K562 (cell line): ENCODE results near the gene CYP4V2. TPM values are rescaled to one million over a fixed set of nuclear protein-coding genes. Genes with fewer than 3 reads are reported as not detected.

Experiments used
- ATAC-seq: fragments of 200-7000 bp; cut with Tn5 transposase; 3 replicates; pipeline ENCODE4 v1.9.1; 2020; ENCODE audit warnings: moderate library complexity
- BruUV-seq: library from RNA; stranded (reverse); fragments of 400-500 nt; replicated peaks from 2 replicates; lab custom pipeline; 2021; lab: Mats Ljungman, UMichigan
- CTCF ChIA-PET: fragments of 300-600 bp; formaldehyde crosslinking; extraction: SDS; loops from one replicate; lab custom pipeline; 2021; ENCODE audit warnings: low intra/inter-chr PET ratio; lab: Yijun Ruan, JAX
- POLR2A ChIA-PET: fragments of 300-600, 350-650 bp; sonication (Branson Sonifier 250); formaldehyde crosslinking; extraction: SDS; loops from one replicate; lab custom pipeline; 2021; ENCODE audit warnings: antibody characterized with exemption, inconsistent platforms; lab: Yijun Ruan, JAX
- DNase-seq, 4 experiments: peaks; one replicate each; pipeline versions ENCODE4 v3.0.0 to v3.0.0-alpha.2; 2011 to 2018; ENCODE audit warnings: low spot score in 3 of 4, mixed read lengths in 3 of 4; ENCODE audit errors: extremely low read depth in 1 of 4
- FAIRE-seq: peaks from 2 replicates; lab custom pipeline; 2011; peaks lifted over from hg19 to GRCh38; lab: Jason Lieb, UNC
- H2AFZ ChIP-seq: 2 replicates; pipeline ENCODE4 v1.6.0; 2011; ENCODE audit warnings: low read depth, low read length, control low read depth, inconsistent platforms
- H3K27ac ChIP-seq: fragments of 200-600 bp; 3 replicates; pipeline ENCODE4 v1.8.0; 2011; ENCODE audit warnings: low read depth, mild to moderate bottlenecking, control low read depth, inconsistent platforms, low read length, moderate library complexity, mixed read lengths; ENCODE audit errors: extremely low read depth
- H3K27me3 ChIP-seq, 2 experiments: fragments of 300-600 bp in 1 of 2; 2 replicates in 1 of 2; 3 replicates in 1 of 2; pipeline versions ENCODE4 v1.6.0 to v1.8.0; 2011; ENCODE audit warnings: inconsistent platforms in 2 of 2, low read length in 2 of 2, mild to moderate bottlenecking in 1 of 2, mixed read lengths in 1 of 2, moderate library complexity in 1 of 2; ENCODE audit not compliant: control insufficient read depth in 2 of 2, insufficient read depth in 2 of 2
- H3K36me3 ChIP-seq: fragments of 300-600 bp; 3 replicates; pipeline ENCODE4 v1.8.0; 2011; ENCODE audit warnings: mild to moderate bottlenecking, low read length, inconsistent platforms; ENCODE audit not compliant: control insufficient read depth, insufficient read depth
- H3K4me1 ChIP-seq, 2 experiments: fragments of 200-600 bp in 1 of 2; replicated peaks in 1 of 2; 2 replicates in 1 of 2; 3 replicates in 1 of 2; pipeline versions ENCODE4 v1.5.1 to v1.8.0; 2011; ENCODE audit warnings: inconsistent platforms in 2 of 2, low read length in 2 of 2, mild to moderate bottlenecking in 1 of 2, mixed read lengths in 1 of 2, moderate library complexity in 1 of 2; ENCODE audit not compliant: control insufficient read depth in 2 of 2, insufficient read depth in 2 of 2
- H3K4me2 ChIP-seq: 2 replicates; pipeline ENCODE4 v1.6.1; 2011; ENCODE audit warnings: low read length, control low read depth, inconsistent platforms, mixed read lengths; ENCODE audit not compliant: insufficient read depth
- H3K4me3 ChIP-seq: fragments of 200-600 bp; sonication (generic), shearing (Covaris generic); 2 replicates; pipeline ENCODE4 v1.5.1; 2016; ENCODE audit warnings: control low read depth, inconsistent platforms
- H3K79me2 ChIP-seq: fragments of 200-600 bp; 3 replicates; pipeline ENCODE4 v1.8.0; 2011; ENCODE audit warnings: low read length, inconsistent platforms; ENCODE audit not compliant: control insufficient read depth, insufficient read depth
- H3K9ac ChIP-seq, 2 experiments: 2 replicates each; pipeline versions ENCODE4 v1.6.0 to v1.6.1; 2011; ENCODE audit warnings: low read depth in 2 of 2, low read length in 2 of 2, control low read depth in 1 of 2, inconsistent platforms in 1 of 2, mild to moderate bottlenecking in 1 of 2, mixed read lengths in 1 of 2; ENCODE audit not compliant: insufficient read depth in 1 of 2
- H3K9me1 ChIP-seq: one replicate; pipeline ENCODE4 v1.6.0; 2011; ENCODE audit warnings: inconsistent platforms, mild to moderate bottlenecking, low read length, moderate library complexity; ENCODE audit not compliant: control insufficient read depth, insufficient read depth
- H3K9me3 ChIP-seq: replicated peaks from 2 replicates; pipeline ENCODE4 v1.5.1; 2011; ENCODE audit warnings: low read depth, low read length, inconsistent platforms; ENCODE audit not compliant: control insufficient read depth, insufficient read depth
- H4K20me1 ChIP-seq: replicated peaks from 2 replicates; pipeline ENCODE4 v1.6.1; 2011; ENCODE audit warnings: low read length, inconsistent platforms, mixed read lengths; ENCODE audit not compliant: control insufficient read depth, insufficient read depth
- CBFA2T2 ChIP-seq: fragments of 450-650 bp; conservative IDR thresholded peaks from 2 replicates; pipeline ENCODE4 v1.6.1; 2017; ENCODE audit warnings: mild to moderate bottlenecking
- CREBBP ChIP-seq: IDR thresholded peaks from one replicate; pipeline ENCODE4 v1.6.1; 2012; ENCODE audit warnings: low read depth, mild to moderate bottlenecking, control low read depth, inconsistent platforms, low read length
- DNMT1 ChIP-seq: fragments of 450-650 bp; IDR thresholded peaks from 2 replicates; pipeline ENCODE4 v1.6.1; 2016; ENCODE audit warnings: antibody characterized with exemption, mild to moderate bottlenecking
- ETS2 ChIP-seq: IDR thresholded peaks from 2 replicates; pipeline ENCODE4 v1.6.1; 2016; ENCODE audit warnings: borderline replicate concordance, missing genetic modification characterization, mild to moderate bottlenecking, moderate library complexity, missing compliant biosample characterization; ENCODE audit not compliant: poor library complexity, severe bottlenecking
- GABPB1 ChIP-seq: sonication (generic); formaldehyde crosslinking; IDR thresholded peaks from 2 replicates; pipeline ENCODE4 v1.8.0; 2022; ENCODE audit warnings: mild to moderate bottlenecking, missing genetic modification reagents
- GATAD2B ChIP-seq: fragments of 450-650 bp; IDR thresholded peaks from 2 replicates; pipeline ENCODE4 v1.6.1; 2017; ENCODE audit warnings: mild to moderate bottlenecking, borderline replicate concordance
- HEY1 ChIP-seq: fragments of 250-450 bp; sonication (Bioruptor Pico); IDR thresholded peaks from 2 replicates; pipeline ENCODE4 v1.5.0; 2020; ENCODE audit warnings: mild to moderate bottlenecking, moderate library complexity, borderline replicate concordance
- MAFK ChIP-seq: IDR thresholded peaks from 2 replicates; pipeline ENCODE4 v1.6.1; 2011; ENCODE audit warnings: low read length, improper control_type of control experiment
- RBM25 ChIP-seq: fragments of 200-400 bp; formaldehyde crosslinking; IDR thresholded peaks from 2 replicates; pipeline ENCODE4 v1.6.1; 2018; ENCODE audit warnings: low read length, low read depth, moderate library complexity; ENCODE audit not compliant: severe bottlenecking
- SRSF7 ChIP-seq: fragments of 200-400 bp; formaldehyde crosslinking; optimal IDR thresholded peaks from 2 replicates; pipeline ENCODE3; 2017; ENCODE audit warnings: mild to moderate bottlenecking, low read depth, low read length
- ZNF133 ChIP-seq: fragments of 250-450 bp; sonication (Bioruptor Pico); IDR thresholded peaks from 2 replicates; pipeline ENCODE4 v1.4.0; 2020; ENCODE audit warnings: mild to moderate bottlenecking
- ZNF217 ChIP-seq: sonication (generic); formaldehyde crosslinking; IDR thresholded peaks from 2 replicates; pipeline ENCODE4 v1.8.0; 2022; ENCODE audit warnings: mild to moderate bottlenecking, missing genetic modification reagents
- ZNF707 ChIP-seq: fragments of 250-450 bp; sonication (Bioruptor Pico); conservative IDR thresholded peaks from 2 replicates; pipeline ENCODE4 v1.8.0; 2022; ENCODE audit warnings: inconsistent platforms, mild to moderate bottlenecking, moderate library complexity
- WGBS: fragments of 100-300 bp; shearing (Covaris generic); methylation state at CpG from one replicate; pipeline ENCODE4 v1.1.6; 2016; ENCODE audit warnings: low coverage, mixed read lengths; ENCODE audit not compliant: insufficient coverage; ENCODE audit errors: missing lambda C conversion rate; 5-methylcytosine and 5-hydroxymethylcytosine counted together
- in situ Hi-C: fragments of 300-500 bp; cut with MboI; formaldehyde crosslinking; loops from 4 replicates; pipeline ENCODE4 v1.15.0; 2018; ENCODE audit warnings: inconsistent platforms, mixed read lengths
- intact Hi-C: fragments of 100-400 bp; cut with micrococcal nuclease; formaldehyde crosslinking; loops from 2 replicates; pipeline ENCODE4 v1.14.2; 2022
- polyA plus RNA-seq, 8 experiments: library from polyadenylated mRNA; depleted of rRNA in 4 of 8; stranded (reverse) in 5 of 8; unstranded in 3 of 8; fragments of >200 nt; fragmentation: Nextera tagmentation in 2 of 8; fragmentation: Illumina TruSeq in 1 of 8; extraction: Ambion mirVana in 2 of 8; extraction: Trizol in 1 of 8; gene quantifications; 2 replicates each; pipeline versions ENCODE4 v1.2.1 to v1.2.3, GENCODE V29; 2011 to 2014; ENCODE audit warnings: inconsistent platforms in 1 of 8, missing spikeins in 1 of 8
- total RNA-seq, 7 experiments: library from RNA; depleted of rRNA in 6 of 7; stranded (reverse); fragments of >200 nt in 6 of 7; fragmentation: Illumina TruSeq in 2 of 7; extraction: Trizol in 2 of 7; gene quantifications; 2 replicates each; pipeline versions ENCODE4 v1.2.1 to v1.2.3, GENCODE V29; 2011 to 2021; ENCODE audit warnings: low replicate concordance in 1 of 7
- TF ChIP-seq, protein P1 (sequence below): fragments of 450-650 bp; formaldehyde crosslinking; IDR thresholded peaks from 2 replicates; pipeline ENCODE4 v1.4.0; 2020; ENCODE audit warnings: mild to moderate bottlenecking
- TF ChIP-seq, protein P2 (sequence below): fragments of 450-650 bp; IDR thresholded peaks from 2 replicates; pipeline ENCODE4 v1.6.1; 2016; ENCODE audit warnings: borderline replicate concordance
- TF ChIP-seq, protein P3 (sequence below): fragments of 450-650 bp; IDR thresholded peaks from 2 replicates; pipeline ENCODE4 v1.6.1; 2017; ENCODE audit warnings: antibody characterized with exemption, mild to moderate bottlenecking

CYP4V2 gene
- total and polyA plus RNA-seq, 9 of the 15 experiments (the other 6 are each of a cell fraction or from before 2014, with no cell fraction given) = 1.1 to 8.3 (median 3.9) TPM

DNA sequence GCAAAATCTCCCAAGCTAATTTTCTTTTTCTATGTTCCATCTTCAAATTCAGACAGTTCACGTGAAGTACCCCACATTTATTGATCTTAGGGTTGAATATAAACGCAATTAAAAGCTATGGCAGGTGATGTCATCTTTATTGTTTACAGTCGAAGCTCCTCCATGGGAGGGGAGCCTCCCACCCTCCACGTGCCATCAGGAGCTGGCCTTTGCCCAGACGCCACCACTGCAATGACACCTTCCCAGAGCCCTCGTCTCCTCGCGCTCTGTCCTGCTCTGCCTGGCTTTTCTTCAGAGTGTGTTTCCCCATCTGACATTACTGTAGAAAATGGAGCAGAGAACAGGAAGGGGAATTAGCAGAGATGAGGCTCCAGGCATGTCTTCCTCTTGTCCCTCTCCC is 18.8 kb upstream of the CYP4V2 start:
- CTCF ChIA-PET = no interaction called here
- intact Hi-C loops (no loop called here), in situ Hi-C loops (no loop called here)
- DNase-seq = no peak
- Histone ChIP-seq H3K4me1 (peaks cover 0 to 2% of the 10 kb centered on the region in 2 experiments; a peak in 2 of 5 replicates), H3K79me2 (no peaks in the 10 kb centered on the region), H3K27me3 (peaks cover 27 to 45% of the 10 kb centered on the region in 2 experiments), H3K27ac (no peak overlapping the region), H3K9me3 (no peaks in the 10 kb centered on the region), H4K20me1 (no peaks in the 10 kb centered on the region), H3K9ac (no peak overlapping the region), H3K9me1 (no peaks in the 10 kb centered on the region), H3K36me3 (no peaks in the 10 kb centered on the region), H2AFZ (no peak overlapping the region), H3K4me3 (no peak overlapping the region), H3K4me2 (no peak overlapping the region)
- no peak for TF ChIP-seq DNMT1
- no peak for TF ChIP-seq ZNF217
- no peak for TF ChIP-seq GABPB1 (CRISPR knock-in tag)
- no peak for TF ChIP-seq RBM25
- no peak for TF ChIP-seq HEY1 (CRISPR knock-in tag)
- TF ChIP-seq CREBBP = no peak
- TF ChIP-seq, protein P1, sequence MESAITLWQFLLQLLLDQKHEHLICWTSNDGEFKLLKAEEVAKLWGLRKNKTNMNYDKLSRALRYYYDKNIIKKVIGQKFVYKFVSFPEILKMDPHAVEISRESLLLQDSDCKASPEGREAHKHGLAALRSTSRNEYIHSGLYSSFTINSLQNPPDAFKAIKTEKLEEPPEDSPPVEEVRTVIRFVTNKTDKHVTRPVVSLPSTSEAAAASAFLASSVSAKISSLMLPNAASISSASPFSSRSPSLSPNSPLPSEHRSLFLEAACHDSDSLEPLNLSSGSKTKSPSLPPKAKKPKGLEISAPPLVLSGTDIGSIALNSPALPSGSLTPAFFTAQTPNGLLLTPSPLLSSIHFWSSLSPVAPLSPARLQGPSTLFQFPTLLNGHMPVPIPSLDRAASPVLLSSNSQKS (CRISPR knock-in tag) = no peak
- TF ChIP-seq SRSF7 = no peak
- no peak for TF ChIP-seq ETS2 (tag)
- no peak for TF ChIP-seq CBFA2T2
- TF ChIP-seq ZNF707 (CRISPR knock-in tag) = no peak
- no peak for TF ChIP-seq GATAD2B
- TF ChIP-seq, protein P2, sequence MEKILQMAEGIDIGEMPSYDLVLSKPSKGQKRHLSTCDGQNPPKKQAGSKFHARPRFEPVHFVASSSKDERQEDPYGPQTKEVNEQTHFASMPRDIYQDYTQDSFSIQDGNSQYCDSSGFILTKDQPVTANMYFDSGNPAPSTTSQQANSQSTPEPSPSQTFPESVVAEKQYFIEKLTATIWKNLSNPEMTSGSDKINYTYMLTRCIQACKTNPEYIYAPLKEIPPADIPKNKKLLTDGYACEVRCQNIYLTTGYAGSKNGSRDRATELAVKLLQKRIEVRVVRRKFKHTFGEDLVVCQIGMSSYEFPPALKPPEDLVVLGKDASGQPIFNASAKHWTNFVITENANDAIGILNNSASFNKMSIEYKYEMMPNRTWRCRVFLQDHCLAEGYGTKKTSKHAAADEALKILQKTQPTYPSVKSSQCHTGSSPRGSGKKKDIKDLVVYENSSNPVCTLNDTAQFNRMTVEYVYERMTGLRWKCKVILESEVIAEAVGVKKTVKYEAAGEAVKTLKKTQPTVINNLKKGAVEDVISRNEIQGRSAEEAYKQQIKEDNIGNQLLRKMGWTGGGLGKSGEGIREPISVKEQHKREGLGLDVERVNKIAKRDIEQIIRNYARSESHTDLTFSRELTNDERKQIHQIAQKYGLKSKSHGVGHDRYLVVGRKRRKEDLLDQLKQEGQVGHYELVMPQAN = no peak
- TF ChIP-seq, protein P3, sequence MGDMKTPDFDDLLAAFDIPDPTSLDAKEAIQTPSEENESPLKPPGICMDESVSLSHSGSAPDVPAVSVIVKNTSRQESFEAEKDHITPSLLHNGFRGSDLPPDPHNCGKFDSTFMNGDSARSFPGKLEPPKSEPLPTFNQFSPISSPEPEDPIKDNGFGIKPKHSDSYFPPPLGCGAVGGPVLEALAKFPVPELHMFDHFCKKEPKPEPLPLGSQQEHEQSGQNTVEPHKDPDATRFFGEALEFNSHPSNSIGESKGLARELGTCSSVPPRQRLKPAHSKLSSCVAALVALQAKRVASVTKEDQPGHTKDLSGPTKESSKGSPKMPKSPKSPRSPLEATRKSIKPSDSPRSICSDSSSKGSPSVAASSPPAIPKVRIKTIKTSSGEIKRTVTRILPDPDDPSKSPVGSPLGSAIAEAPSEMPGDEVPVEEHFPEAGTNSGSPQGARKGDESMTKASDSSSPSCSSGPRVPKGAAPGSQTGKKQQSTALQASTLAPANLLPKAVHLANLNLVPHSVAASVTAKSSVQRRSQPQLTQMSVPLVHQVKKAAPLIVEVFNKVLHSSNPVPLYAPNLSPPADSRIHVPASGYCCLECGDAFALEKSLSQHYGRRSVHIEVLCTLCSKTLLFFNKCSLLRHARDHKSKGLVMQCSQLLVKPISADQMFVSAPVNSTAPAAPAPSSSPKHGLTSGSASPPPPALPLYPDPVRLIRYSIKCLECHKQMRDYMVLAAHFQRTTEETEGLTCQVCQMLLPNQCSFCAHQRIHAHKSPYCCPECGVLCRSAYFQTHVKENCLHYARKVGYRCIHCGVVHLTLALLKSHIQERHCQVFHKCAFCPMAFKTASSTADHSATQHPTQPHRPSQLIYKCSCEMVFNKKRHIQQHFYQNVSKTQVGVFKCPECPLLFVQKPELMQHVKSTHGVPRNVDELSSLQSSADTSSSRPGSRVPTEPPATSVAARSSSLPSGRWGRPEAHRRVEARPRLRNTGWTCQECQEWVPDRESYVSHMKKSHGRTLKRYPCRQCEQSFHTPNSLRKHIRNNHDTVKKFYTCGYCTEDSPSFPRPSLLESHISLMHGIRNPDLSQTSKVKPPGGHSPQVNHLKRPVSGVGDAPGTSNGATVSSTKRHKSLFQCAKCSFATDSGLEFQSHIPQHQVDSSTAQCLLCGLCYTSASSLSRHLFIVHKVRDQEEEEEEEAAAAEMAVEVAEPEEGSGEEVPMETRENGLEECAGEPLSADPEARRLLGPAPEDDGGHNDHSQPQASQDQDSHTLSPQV = no peak
- no peak for TF ChIP-seq MAFK
- TF ChIP-seq ZNF133 (CRISPR knock-in tag) = no peak
- no peak for ATAC-seq
- WGBS = no CpG with 5 or more reads among the region's 8 CpGs
- POLR2A ChIA-PET = no interaction called here
- no peak for FAIRE-seq
- BruUV-seq = no TSS peak
